Pancreas (tissue), 10 donors: ENCODE data around the gene GALNT7. TPM values are rescaled to one million over a fixed set of nuclear protein-coding genes. Genes with fewer than 3 reads are reported as not detected.

Experiments used
- ATAC-seq, 4 donors: fragments of 200-7000 bp; cut with Tn5 transposase; one replicate each; pipeline versions ENCODE4 v1.8.0 to v1.9.1; 2020; ENCODE audit warnings: mild to moderate bottlenecking in 4 of 4, moderate library complexity in 4 of 4
- DNase-seq, 6 donors: peaks; one replicate each; pipeline ENCODE4 v3.0.0-alpha.2; 2020
- FAIRE-seq: peaks from 2 replicates; lab custom pipeline; 2012; peaks lifted over from hg19 to GRCh38; lab: Jason Lieb, UNC
- H3K27ac ChIP-seq, 4 donors: fragments of 200-600 bp; sonication (generic); 1 replicate in 3 of 4; 2 replicates in 1 of 4; pipeline versions ENCODE4 v1.5.0 to v1.8.0; 2020
- H3K27me3 ChIP-seq, 4 donors: fragments of 200-600 bp; one replicate each; pipeline ENCODE4 v1.8.0; 2021
- H3K36me3 ChIP-seq, 3 donors: fragments of 200-600 bp; sonication (generic) in 1 of 3; one replicate each; pipeline versions ENCODE4 v1.5.0 to v1.8.0; 2020 to 2021
- H3K4me1 ChIP-seq, 3 donors: fragments of 200-600 bp; one replicate each; pipeline ENCODE4 v1.8.0; 2021
- H3K4me3 ChIP-seq, 4 donors: fragments of 200-600 bp; sonication (generic) in 2 of 4; one replicate each; pipeline versions ENCODE4 v1.5.0 to v1.8.0; 2020 to 2021
- H3K9me3 ChIP-seq, 4 donors: fragments of 200-600 bp; one replicate each; pipeline ENCODE4 v1.8.0; 2021
- CTCF ChIP-seq, 4 donors: fragments of 200-600 bp; sonication (generic) in 3 of 4; IDR thresholded peaks; one replicate each; pipeline versions ENCODE4 v1.5.0 to v1.8.0; 2021; ENCODE audit warnings: antibody characterized with exemption in 4 of 4
- WGBS, 2 donors: extraction: QIAGEN DNeasy Blood & Tissue Kit; methylation state at CpG; one replicate each; pipeline ENCODE4 v1.1.7; 2013; 5-methylcytosine and 5-hydroxymethylcytosine counted together
- intact Hi-C, 3 donors: fragments of 100-400 bp; cut with DNase I; formaldehyde crosslinking; loops; one replicate each; pipeline versions ENCODE4 v1.11.1 to v1.14.2; 2022
- polyA plus RNA-seq, 2 donors: library from polyadenylated mRNA; stranded (reverse); fragments of 200-250 nt; gene quantifications; one replicate each; pipeline ENCODE4 v1.2.3, GENCODE V29; 2013
- total RNA-seq, 6 donors: library from RNA; stranded (reverse); fragmentation: NEBNext Ultra II Directional in 4 of 6; extraction: Animal tissue kit (Norgen Biotek cat#: 25700) in 4 of 6; gene quantifications; one replicate each; pipeline versions ENCODE4 v1.2.1 to v1.2.4, GENCODE V29; 2021 to 2023
- donor health status: healthy with polysubstance abuse.
- donor health status: DM: no; HTN: no; CAD: no; lungs with moderate emphysema.
- donor health status: DM: no; HTN: no; CAD: no.
- donor health status: control.
- donor health status: control.
- donor health status: Bipolar disorder and iron deficiency.
- donor health status: DM: yes; HTN: yes; CAD: no.
- donor health status: DM: no; HTN: no; CAD: no.
- donor health status: DM: no; HTN: no; CAD: no.
- donor health status: DM: yes; HTN: yes; CAD: no.

The GALNT7 gene
- total and polyA plus RNA-seq, 8 donors, result 5.7 to 31.2 (median 23.0) TPM

- intact Hi-C loops, result no loop called here
- Histone ChIP-seq H3K27me3 (no peaks in the 10 kb centered on the region), H3K9me3 (no peaks in the 10 kb centered on the region), H3K27ac (no peak overlapping the region), H3K4me3 (no peak overlapping the region), H3K36me3 (no peaks in the 10 kb centered on the region), H3K4me1 (peaks cover 0 to 10% (median 4%) of the 10 kb centered on the region in 3 donors)
- 94 to 98% methylated on average over 2 of the region's 2 CpGs for WGBS, 2 donors
- FAIRE-seq (no peak), DNase-seq (no peak), ATAC-seq (no peak)
- TF ChIP-seq CTCF (IDR thresholded peaks at IDR 0.05), result no peak
Observed at GRCh38 chr4:173337463-173337862, 168.9 kb downstream of the GALNT7 start.

- ATAC-seq (no peak), FAIRE-seq (no peak), DNase-seq (no peak)
- Histone ChIP-seq H3K4me3 (no peak overlapping the region), H3K27ac (no peak overlapping the region), H3K9me3 (no peaks in the 10 kb centered on the region), H3K36me3 (no peaks in the 10 kb centered on the region), H3K4me1 (peaks cover 0 to 4% (median 0%) of the 10 kb centered on the region in 3 donors), H3K27me3 (no peaks in the 10 kb centered on the region)
- intact Hi-C loops, result no loop called here
- 67 to 70% methylated on average over 3 of the region's 3 CpGs for WGBS, 2 donors
- no peak for TF ChIP-seq CTCF (IDR thresholded peaks at IDR 0.05)
Observed at GRCh38 chr4:173343832-173344397, 175.3 kb downstream of the GALNT7 start.

GRCh38 chr4:173345648-173346047 lies 177.0 kb downstream of the GALNT7 start:
- Histone ChIP-seq H3K4me3 (no peak overlapping the region), H3K27ac (no peak overlapping the region), H3K9me3 (no peaks in the 10 kb centered on the region), H3K4me1 (no peaks in the 10 kb centered on the region), H3K36me3 (no peaks in the 10 kb centered on the region), H3K27me3 (no peaks in the 10 kb centered on the region)
- ATAC-seq, result no peak
- no peak for DNase-seq
- TF ChIP-seq CTCF (IDR thresholded peaks at IDR 0.05), result no peak
- 40 to 48% methylated on average over 2 of the region's 2 CpGs for WGBS, 2 donors
- intact Hi-C loops, result no loop called here
- no peak for FAIRE-seq

GRCh38 chr4:173346074-173346473 lies 177.5 kb downstream of the GALNT7 start:
- FAIRE-seq (no peak), DNase-seq (no peak), ATAC-seq (no peak)
- Histone ChIP-seq H3K4me1 (no peaks in the 10 kb centered on the region), H3K4me3 (no peak overlapping the region), H3K9me3 (no peaks in the 10 kb centered on the region), H3K27me3 (no peaks in the 10 kb centered on the region), H3K27ac (no peak overlapping the region), H3K36me3 (no peaks in the 10 kb centered on the region)
- WGBS, 2 donors, result 46 to 75% methylated on average over 2 of the region's 2 CpGs
- no peak for TF ChIP-seq CTCF (IDR thresholded peaks at IDR 0.05)
- intact Hi-C loops, result no loop called here

GRCh38 chr4:173347467-173347866 lies 178.9 kb downstream of the GALNT7 start:
- no peak for TF ChIP-seq CTCF (IDR thresholded peaks at IDR 0.05)
- Histone ChIP-seq H3K36me3 (no peaks in the 10 kb centered on the region), H3K27ac (no peak overlapping the region), H3K4me1 (no peaks in the 10 kb centered on the region), H3K27me3 (no peaks in the 10 kb centered on the region), H3K9me3 (no peaks in the 10 kb centered on the region), H3K4me3 (no peak overlapping the region)
- DNase-seq, result no peak
- FAIRE-seq, result no peak
- WGBS, 2 donors, result 91 to 97% methylated on average over 1 of the region's 1 CpG
- intact Hi-C loops, result no loop called here
- no peak for ATAC-seq
